DOHH2 (cell line): ENCODE results near the gene EPB41L4B.

Experiments used
- EZH2phosphoT487 ChIP-seq: fragments of 200-600 bp; sonication (generic); IDR thresholded peaks from 2 replicates; pipeline ENCODE4 v1.6.1; 2017; ENCODE audit warnings: borderline replicate concordance, mild to moderate bottlenecking, antibody characterized with exemption, low read length, moderate library complexity, mixed read lengths
- TF ChIP-seq, protein P1 (sequence below): fragments of 200-600 bp; sonication (generic); IDR thresholded peaks from one replicate; pipeline ENCODE4 v1.5.1; 2014; ENCODE audit warnings: antibody characterized with exemption, mild to moderate bottlenecking, low read depth, low read length; ENCODE audit not compliant: poor library complexity, severe bottlenecking

DNA sequence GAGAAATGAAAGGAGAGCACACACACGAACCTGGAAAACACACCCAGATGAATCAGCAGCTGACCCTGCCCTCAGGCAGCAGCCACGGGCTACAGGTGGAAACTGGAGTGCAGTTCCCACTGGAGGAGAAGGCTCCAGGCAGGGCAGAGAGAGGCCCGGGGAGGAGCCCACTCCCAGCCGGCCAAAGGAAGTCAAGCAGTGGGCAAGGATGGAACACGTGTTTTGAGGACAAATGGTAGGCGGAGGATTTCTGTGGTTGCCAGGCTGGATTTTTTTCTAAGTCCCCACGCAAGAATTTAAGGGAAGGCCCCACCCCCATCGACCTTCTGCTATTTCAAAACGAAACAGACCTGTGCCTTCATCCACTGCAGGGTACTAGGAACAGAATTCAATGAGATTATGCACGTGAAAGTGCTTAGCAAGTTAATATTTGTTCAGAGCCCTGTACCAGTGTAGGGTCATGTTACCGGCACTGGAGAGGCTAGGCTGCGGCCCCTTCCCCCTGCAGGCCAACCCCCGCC is 6.8 kb downstream of the EPB41L4B start:
- TF ChIP-seq, protein P1, sequence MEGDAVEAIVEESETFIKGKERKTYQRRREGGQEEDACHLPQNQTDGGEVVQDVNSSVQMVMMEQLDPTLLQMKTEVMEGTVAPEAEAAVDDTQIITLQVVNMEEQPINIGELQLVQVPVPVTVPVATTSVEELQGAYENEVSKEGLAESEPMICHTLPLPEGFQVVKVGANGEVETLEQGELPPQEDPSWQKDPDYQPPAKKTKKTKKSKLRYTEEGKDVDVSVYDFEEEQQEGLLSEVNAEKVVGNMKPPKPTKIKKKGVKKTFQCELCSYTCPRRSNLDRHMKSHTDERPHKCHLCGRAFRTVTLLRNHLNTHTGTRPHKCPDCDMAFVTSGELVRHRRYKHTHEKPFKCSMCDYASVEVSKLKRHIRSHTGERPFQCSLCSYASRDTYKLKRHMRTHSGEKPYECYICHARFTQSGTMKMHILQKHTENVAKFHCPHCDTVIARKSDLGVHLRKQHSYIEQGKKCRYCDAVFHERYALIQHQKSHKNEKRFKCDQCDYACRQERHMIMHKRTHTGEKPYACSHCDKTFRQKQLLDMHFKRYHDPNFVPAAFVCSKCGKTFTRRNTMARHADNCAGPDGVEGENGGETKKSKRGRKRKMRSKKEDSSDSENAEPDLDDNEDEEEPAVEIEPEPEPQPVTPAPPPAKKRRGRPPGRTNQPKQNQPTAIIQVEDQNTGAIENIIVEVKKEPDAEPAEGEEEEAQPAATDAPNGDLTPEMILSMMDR: no peak
- no peak for TF ChIP-seq EZH2phosphoT487
